CD4-positive, alpha-beta T cell (primary cell): Measurements from ENCODE around the gene NDUFC1. TPM values are rescaled to one million over a fixed set of nuclear protein-coding genes. Genes with fewer than 3 reads are reported as not detected.

Source experiments
- ATAC-seq: fragments of 200-7000 bp; cut with Tn5 transposase; one replicate; pipeline ENCODE4 v1.10.0; 2022; ENCODE audit warnings: mild to moderate bottlenecking; ENCODE audit not compliant: poor library complexity
- CTCF ChIA-PET: fragments of 350-600 bp; sonication (Branson Sonifier 250); formaldehyde crosslinking; loops from one replicate; lab custom pipeline; 2021; ENCODE audit warnings: antibody characterized with exemption, inconsistent platforms; lab: Charles Lee
- POLR2A ChIA-PET: fragments of 350-600 bp; sonication (Branson Sonifier 250); formaldehyde crosslinking; loops from one replicate; lab custom pipeline; 2021; ENCODE audit warnings: antibody characterized with exemption, inconsistent platforms; lab: Charles Lee
- DNase-seq, 14 experiments: peaks; one replicate each; pipeline ENCODE4 v3.0.0-alpha.2; 2013 to 2020; ENCODE audit warnings: mixed read lengths in 2 of 14
- H3K27ac ChIP-seq, 2 donors: one replicate each; pipeline versions ENCODE4 v1.5.1 to v1.7.0; 2013; ENCODE audit warnings: low read length in 2 of 2, low read depth in 1 of 2, mild to moderate bottlenecking in 1 of 2
- H3K27me3 ChIP-seq, 2 experiments: 1 replicate in 1 of 2; 2 replicates in 1 of 2; pipeline versions ENCODE4 v1.6.1 to v1.7.0; 2013; ENCODE audit warnings: low read length in 2 of 2, control low read depth in 1 of 2, mild to moderate bottlenecking in 1 of 2, moderate library complexity in 1 of 2; ENCODE audit not compliant: insufficient read depth in 2 of 2, control insufficient read depth in 1 of 2
- H3K36me3 ChIP-seq: one replicate; pipeline ENCODE4 v1.6.1; 2013; ENCODE audit warnings: low read length, control low read depth; ENCODE audit not compliant: insufficient read depth
- H3K4me1 ChIP-seq: one replicate; pipeline ENCODE4 v1.6.1; 2013; ENCODE audit warnings: low read length, control low read depth; ENCODE audit not compliant: insufficient read depth
- H3K4me3 ChIP-seq: one replicate; pipeline ENCODE4 v1.5.1; 2013; ENCODE audit warnings: mild to moderate bottlenecking, low read length, moderate library complexity
- H3K9me3 ChIP-seq, 2 experiments: 1 replicate in 1 of 2; 2 replicates in 1 of 2; pipeline versions ENCODE4 v1.6.1 to v1.7.0; 2013; ENCODE audit warnings: low read length in 2 of 2, mild to moderate bottlenecking in 2 of 2, control low read depth in 1 of 2, moderate library complexity in 1 of 2; ENCODE audit not compliant: control insufficient read depth in 1 of 2, insufficient read depth in 1 of 2
- H3K27ac Mint-ChIP-seq: one replicate; pipeline ENCODE4 v1.8.0; 2020; ENCODE audit warnings: mixed read lengths
- H3K27me3 Mint-ChIP-seq: one replicate; pipeline ENCODE4 v1.8.0; 2021; ENCODE audit warnings: mixed read lengths
- H3K36me3 Mint-ChIP-seq: one replicate; pipeline ENCODE4 v1.8.0; 2021; ENCODE audit warnings: low read depth, mixed read lengths
- H3K4me1 Mint-ChIP-seq: one replicate; pipeline ENCODE4 v1.8.0; 2021; ENCODE audit warnings: low read depth, mixed read lengths
- H3K4me3 Mint-ChIP-seq: one replicate; pipeline ENCODE4 v1.8.0; 2020; ENCODE audit warnings: mild to moderate bottlenecking, mixed read lengths
- H3K9me3 Mint-ChIP-seq: one replicate; pipeline ENCODE4 v1.8.0; 2020; ENCODE audit warnings: mixed read lengths
- intact Hi-C, 2 experiments: fragments of 100-400 bp; cut with DNase I in 1 of 2; cut with micrococcal nuclease in 1 of 2; formaldehyde crosslinking; loops; one replicate each; pipeline versions ENCODE4 v1.15.1 to v1.9.0; 2023 to 2025; cut with DNase I, micrococcal nuclease
- total RNA-seq, 174 experiments: library from RNA in 2 of 174; stranded (reverse) in 2 of 174; gene quantifications; one replicate each; pipeline ENCODE4 v1.2.3 and lab custom pipeline; 2021 to 2026
- TF ChIP-seq, protein P1 (sequence below): fragments of 200-600 bp; IDR thresholded peaks from one replicate; pipeline ENCODE4 v1.8.0; 2022; ENCODE audit warnings: antibody characterized with exemption, mild to moderate bottlenecking

Gene NDUFC1
- total RNA-seq, 2 experiments from 2014 or later = 23.3 to 26.4 TPM

DNA sequence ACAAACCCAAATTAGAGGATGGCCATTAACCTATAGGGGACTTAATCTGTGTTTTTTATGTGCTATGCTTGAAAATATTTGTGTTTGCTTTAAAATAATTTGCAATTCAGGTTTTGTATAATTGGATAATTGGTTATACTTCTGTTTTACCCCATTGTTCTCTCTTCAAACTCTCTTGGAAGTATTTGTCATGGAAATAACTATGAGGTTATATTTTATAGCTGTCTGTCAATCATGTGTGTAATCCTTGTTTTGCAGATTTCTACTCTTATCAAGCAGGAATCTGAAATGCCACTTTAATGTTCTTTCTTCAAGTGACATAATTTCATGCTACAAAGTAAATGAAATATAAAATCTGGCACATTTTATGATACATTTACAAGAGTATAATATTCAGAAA is 15.4 kb upstream of the NDUFC1 start:
- peaks cover 49% of the 10 kb centered on the region for H3K4me1 ChIP-seq
- no peaks in the 10 kb centered on the region for H3K27me3 ChIP-seq
- H3K4me3 ChIP-seq = no peak overlapping the region
- DNase-seq (no peak), ATAC-seq (no peak)
- no peak overlapping the region for H3K27ac ChIP-seq
- ChIA-PET POLR2A (interaction anchor here (1.0 kb wide), 1 partner anchor 15 kb away, joined by 3 read pairs; the partner anchor contains the start of gene NDUFC1), CTCF (no interaction called here)
- Mint-ChIP-seq H3K4me1 (peaks cover 75% of the 10 kb centered on the region), H3K4me3 (no peak overlapping the region), H3K9me3 (no peaks in the 10 kb centered on the region), H3K27me3 (no peaks in the 10 kb centered on the region), H3K36me3 (peaks cover 18% of the 10 kb centered on the region), H3K27ac (peak overlapping the region; percentile 60)
- no peaks in the 10 kb centered on the region for H3K9me3 ChIP-seq
- no peaks in the 10 kb centered on the region for H3K36me3 ChIP-seq
- TF ChIP-seq, protein P1, sequence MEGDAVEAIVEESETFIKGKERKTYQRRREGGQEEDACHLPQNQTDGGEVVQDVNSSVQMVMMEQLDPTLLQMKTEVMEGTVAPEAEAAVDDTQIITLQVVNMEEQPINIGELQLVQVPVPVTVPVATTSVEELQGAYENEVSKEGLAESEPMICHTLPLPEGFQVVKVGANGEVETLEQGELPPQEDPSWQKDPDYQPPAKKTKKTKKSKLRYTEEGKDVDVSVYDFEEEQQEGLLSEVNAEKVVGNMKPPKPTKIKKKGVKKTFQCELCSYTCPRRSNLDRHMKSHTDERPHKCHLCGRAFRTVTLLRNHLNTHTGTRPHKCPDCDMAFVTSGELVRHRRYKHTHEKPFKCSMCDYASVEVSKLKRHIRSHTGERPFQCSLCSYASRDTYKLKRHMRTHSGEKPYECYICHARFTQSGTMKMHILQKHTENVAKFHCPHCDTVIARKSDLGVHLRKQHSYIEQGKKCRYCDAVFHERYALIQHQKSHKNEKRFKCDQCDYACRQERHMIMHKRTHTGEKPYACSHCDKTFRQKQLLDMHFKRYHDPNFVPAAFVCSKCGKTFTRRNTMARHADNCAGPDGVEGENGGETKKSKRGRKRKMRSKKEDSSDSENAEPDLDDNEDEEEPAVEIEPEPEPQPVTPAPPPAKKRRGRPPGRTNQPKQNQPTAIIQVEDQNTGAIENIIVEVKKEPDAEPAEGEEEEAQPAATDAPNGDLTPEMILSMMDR = no peak
- intact Hi-C loops = no loop called here

DNA sequence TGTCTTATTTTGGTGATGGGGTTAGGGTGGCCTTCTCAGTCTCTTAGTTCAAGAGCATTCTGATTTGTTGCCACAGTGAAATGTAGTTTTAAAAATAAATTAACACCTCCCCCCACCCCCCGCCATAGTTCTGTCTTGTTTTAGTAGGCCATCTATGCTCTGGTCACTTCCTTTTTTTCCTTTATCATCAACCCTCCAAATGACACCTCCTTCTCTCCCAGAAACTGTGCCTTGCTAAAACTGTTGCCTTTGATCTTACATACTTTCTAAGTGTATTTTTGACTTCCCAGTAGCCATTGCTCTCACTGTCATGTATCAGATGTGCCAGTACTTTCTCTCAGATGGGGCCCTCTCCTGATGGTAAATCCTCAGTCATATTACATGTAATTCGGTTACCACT is 14.5 kb upstream of the NDUFC1 start:
- H3K9me3 ChIP-seq = no peaks in the 10 kb centered on the region
- H3K4me1 ChIP-seq = peaks cover 51% of the 10 kb centered on the region
- ChIA-PET CTCF (no interaction called here), POLR2A (no interaction called here)
- Mint-ChIP-seq H3K27me3 (no peaks in the 10 kb centered on the region), H3K4me1 (peaks cover 75% of the 10 kb centered on the region), H3K9me3 (no peaks in the 10 kb centered on the region), H3K4me3 (peak overlapping the region; percentile 5), H3K36me3 (peaks cover 18% of the 10 kb centered on the region), H3K27ac (peak overlapping the region; percentile 60)
- DNase-seq (no peak), ATAC-seq (no peak)
- intact Hi-C loops = no loop called here
- no peak overlapping the region for H3K4me3 ChIP-seq
- H3K36me3 ChIP-seq = no peaks in the 10 kb centered on the region
- no peaks in the 10 kb centered on the region for H3K27me3 ChIP-seq
- TF ChIP-seq, protein P1 = no peak
- H3K27ac ChIP-seq = no peak overlapping the region

DNA sequence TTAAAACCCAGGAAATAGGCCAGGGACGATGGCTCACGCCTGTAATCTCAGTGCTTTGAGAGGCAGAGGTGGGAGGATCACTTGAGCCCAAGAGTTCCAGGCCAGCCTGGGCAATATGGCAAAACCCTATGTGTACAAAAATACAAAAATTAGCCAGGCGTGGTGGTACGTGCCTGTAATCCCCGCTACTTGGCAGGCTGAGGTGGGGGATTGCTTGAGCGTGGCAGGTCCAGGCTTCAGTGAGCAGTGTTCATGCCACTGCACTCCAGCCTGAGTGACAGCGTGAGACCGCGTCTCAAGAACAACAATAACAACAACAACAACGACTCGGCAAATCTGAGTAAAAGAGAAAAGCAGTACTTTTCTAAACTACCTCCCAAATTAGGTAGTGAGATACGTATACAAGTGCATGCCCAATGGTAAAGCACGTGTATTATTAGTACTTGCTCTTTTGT is 13.0 kb upstream of the NDUFC1 start:
- H3K4me1 Mint-ChIP-seq = peaks cover 81% of the 10 kb centered on the region
- ChIA-PET POLR2A (interaction anchor here (1.4 to 2.1 kb wide), 3 partner anchors 14 to 233 kb away, joined by 4 to 21 read pairs (median 7); partner anchors contain the start of genes NAA15 and NDUFC1), CTCF (interaction anchor here (1.2 to 3.7 kb wide), 2 partner anchors 13 to 138 kb away, joined by 3 to 14 read pairs; partner anchors contain the start of genes NAA15 and NDUFC1)
- no peak for DNase-seq
- H3K9me3 Mint-ChIP-seq = no peaks in the 10 kb centered on the region
- H3K27ac ChIP-seq = peak overlapping the region in 1 of 2 donors; percentile 59
- peaks cover 22% of the 10 kb centered on the region for H3K36me3 Mint-ChIP-seq
- TF ChIP-seq, protein P1 = no peak
- no peaks in the 10 kb centered on the region for H3K27me3 Mint-ChIP-seq
- ATAC-seq = no peak
- intact Hi-C loops = no loop called here
- H3K4me3 Mint-ChIP-seq = peak overlapping the region; percentile 47
- no peaks in the 10 kb centered on the region for H3K27me3 ChIP-seq
- H3K9me3 ChIP-seq = no peaks in the 10 kb centered on the region
- no peaks in the 10 kb centered on the region for H3K36me3 ChIP-seq
- H3K4me3 ChIP-seq = no peak overlapping the region
- peaks cover 52% of the 10 kb centered on the region for H3K4me1 ChIP-seq
- H3K27ac Mint-ChIP-seq = peak overlapping the region; percentile 60
